HTERT RPE-1 (cell line): ENCODE data around the gene C17orf67.
"Not testable (repeated sequence)": the region's sequence is repeated elsewhere in the genome, so short reads cannot be mapped to it uniquely, and the experiment has no call there.

Source experiments
- in situ Hi-C: fragments of 300-500 bp; cut with MboI; formaldehyde crosslinking; loops from 4 replicates; pipeline ENCODE4 v1.14.3; 2020; ENCODE audit warnings: low sequenced_read_pairs

C17orf67 gene

DNA sequence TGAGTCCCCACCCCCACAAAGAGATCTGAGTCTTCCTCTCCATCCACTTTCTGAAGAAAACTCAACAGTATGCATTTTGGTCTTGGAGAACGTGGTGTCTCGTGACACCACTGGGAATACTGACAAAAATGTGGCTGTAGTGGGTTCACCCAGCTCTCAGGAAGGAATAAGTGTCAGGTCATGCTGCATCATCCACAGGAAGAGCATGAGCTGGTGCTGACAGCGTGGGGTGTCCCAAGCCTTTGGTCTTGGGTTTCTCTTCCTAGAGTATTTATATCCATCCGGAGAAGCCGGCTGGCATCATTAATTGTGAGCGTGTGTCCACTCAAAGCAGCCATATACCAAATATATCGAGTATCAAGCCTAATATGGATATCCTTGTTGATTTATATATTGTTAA lies 55.9 kb downstream of the C17orf67 start:
- in situ Hi-C loops, result no loop called here

DNA sequence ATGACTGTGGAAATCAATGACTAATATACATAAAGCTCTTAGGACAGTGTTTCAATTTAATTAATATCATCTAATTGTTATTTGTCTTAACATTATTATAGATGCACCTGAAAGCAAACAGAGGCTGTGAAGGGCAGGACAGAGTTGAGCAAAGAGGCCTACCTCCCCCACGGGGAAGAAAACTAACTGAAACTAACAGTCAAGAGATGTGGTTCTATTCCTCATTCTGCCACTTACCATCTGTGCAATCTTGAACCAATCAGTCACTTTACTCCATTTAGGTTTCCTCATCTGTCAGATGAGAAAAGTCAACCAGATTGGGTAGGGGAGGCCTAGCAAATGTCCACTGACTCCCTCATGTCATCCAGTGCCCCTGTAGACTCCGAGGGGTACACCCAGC lies 59.1 kb downstream of the C17orf67 start:
- in situ Hi-C loops, result no loop called here

DNA sequence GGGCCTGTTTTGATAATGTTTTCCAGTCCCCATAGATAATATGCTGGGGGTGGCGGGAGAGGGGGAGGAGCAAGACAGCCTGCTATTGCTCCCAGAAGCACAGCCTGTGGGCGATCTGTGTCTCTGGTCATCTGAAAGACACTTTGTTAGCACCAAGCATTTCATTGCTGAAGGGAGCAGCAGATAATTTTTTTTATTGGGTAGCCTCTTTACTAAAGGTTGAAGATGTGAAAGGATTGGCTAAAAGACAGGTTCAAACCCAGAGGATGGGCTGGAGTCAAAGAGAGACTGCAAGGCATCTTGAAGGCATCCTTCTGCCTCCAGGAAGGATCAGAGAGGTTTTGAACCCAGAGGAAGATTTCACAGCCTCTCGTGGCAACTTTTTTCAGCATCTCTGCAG lies 60.6 kb downstream of the C17orf67 start:
- in situ Hi-C loops, result no loop called here

DNA sequence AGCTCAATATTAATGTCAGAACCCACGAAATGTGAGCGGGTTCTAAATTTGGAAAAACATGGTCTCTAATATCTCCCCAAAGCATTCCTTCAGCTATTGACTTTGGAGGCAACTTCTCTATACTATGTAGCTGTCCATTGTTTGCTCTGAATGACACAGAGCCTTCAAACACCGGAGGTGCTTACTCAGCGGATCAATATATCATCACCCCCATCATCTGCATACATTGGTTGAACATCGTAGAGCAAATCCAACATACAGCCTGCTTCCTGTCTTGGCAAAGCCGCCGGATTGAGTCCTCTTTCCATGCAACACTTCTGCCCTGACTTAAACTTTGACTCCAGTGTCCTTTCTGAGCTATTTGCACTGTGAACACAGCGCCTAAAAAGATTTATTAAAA lies 61.3 kb downstream of the C17orf67 start:
- in situ Hi-C loops, result no loop called here

DNA sequence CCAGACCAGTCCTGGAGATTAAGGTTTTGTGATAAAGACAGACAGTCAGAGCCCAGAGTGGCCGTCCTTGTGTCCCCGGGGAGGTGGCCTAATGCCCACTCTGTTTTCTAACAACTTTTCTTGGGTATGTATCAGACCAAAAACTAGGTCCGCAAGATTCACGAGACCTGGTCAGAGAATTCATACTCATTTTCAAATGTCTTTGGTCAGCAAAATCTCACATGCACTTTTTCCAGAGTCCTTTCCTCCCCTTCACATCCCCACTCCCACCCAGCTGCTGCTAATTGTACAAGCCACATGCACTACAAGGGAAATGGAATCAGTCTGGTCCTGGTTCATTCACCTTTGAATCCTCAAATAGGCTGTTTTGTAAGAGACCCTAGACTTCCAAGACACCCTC lies 61.7 kb downstream of the C17orf67 start:
- in situ Hi-C loops, result no loop called here

DNA sequence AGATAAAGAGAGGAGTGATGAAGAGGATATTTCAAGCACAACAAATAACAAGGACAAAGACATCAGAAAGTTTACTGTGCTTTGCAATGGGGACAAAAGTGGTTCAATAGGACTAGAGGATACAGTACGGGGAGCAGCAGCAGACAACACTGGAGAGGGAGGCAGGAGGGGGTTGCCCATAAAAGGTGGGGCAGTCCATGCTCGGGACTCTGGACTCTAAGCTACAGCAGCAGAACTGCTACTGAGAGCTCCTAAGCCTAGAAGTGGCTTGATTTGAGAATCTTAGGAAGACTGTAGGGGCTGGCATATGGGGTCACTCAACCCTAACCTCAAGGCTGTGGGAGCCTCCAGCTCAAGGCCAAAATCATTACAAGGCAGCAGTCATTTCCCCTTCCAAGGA lies 62.2 kb downstream of the C17orf67 start:
- in situ Hi-C loops, result no loop called here

DNA sequence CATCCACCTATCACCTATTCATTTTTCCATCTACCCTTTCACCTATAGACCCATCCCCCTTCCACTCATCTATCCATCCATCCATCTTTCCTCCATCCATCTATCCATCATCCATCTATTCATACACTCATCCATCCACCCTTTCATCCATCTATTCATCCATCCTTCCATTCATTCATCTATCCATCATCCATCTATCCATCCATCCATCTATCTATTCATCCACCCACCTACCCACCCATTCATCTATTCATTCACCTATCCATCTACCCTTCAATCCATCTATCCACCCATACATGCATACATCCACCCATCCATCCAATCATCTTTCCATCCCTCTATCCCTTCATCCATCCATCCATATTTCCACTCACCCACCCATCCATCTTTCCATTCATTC lies 63.3 kb downstream of the C17orf67 start:
- in situ Hi-C loops, result no loop called here

DNA sequence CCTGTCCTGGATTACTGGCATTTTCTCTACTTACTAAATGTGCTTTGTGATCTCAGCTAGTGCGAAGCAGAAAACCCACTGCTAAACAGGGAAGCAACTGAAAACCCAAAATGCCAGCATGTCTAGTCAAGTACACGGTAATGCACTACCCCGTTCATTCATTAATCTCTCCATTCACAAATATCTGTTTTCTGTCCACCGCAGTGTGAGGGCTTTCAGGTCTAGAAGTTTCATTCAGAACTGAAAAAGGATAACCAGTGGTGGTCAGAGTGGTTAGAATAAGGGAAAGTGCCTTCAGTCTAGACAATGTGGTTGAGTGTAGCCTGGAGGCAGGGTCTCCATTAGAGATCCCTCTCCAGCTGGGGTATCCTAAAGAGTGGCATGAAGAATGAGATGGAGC lies 68.3 kb downstream of the C17orf67 start:
- in situ Hi-C loops, result no loop called here

DNA sequence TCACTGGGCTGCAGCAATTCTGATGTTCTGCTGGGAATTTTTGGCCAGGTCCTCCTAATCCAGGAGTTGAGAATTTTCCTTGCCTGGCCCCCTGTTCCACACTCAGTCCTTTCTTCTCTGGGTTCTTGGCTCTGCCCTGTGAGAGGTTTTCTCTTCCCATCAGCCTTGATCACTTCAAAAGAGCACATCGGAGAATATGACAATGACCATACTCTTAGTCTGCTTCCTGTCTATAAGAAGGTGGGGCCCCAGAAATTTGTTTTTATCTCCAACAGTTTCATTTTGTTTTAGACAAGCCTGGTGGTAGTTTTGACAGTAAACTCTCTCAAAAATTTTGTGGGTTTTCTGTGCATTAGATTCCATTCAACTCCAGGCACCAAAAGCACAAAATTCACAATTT lies 70.7 kb downstream of the C17orf67 start:
- in situ Hi-C loops, result no loop called here

DNA sequence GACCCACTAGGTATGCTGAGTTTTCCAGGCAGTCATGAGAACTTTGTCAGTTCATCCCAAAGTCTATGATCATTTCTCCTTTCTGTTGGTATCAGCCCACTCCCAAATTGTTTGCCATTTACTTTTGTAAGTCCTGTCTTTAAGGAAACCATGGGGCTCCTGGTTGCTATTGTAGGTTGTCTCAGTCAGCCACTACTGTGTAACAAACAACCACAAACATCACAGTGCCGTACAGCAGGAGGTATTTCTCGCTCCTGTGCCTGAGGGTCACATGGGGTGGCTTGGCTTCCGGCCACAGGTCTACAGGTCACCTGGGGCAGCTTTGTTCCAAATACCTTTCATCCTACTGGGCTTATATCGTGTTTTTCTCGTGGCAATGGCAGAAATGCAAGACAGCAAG lies 71.6 kb downstream of the C17orf67 start:
- in situ Hi-C loops, result no loop called here

DNA sequence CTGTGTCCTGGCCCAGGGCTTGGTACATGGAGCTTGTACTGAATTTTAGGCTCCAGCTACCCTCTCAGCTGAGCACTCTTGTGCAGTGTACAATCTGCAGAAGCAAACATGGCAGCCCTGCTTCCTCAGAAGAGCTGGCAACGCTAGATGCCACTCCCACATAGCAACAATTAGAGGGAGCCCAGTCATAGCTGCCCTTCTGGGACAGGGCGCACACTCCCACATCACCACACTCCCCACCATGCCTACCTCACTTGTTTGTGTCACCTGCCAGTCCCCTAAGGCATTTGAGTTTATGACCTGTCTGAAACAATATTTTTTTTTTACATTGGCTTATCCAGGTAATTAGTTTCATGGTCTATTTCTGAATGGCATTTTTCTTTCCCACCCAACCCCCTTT lies 72.3 kb downstream of the C17orf67 start:
- in situ Hi-C loops, result no loop called here

DNA sequence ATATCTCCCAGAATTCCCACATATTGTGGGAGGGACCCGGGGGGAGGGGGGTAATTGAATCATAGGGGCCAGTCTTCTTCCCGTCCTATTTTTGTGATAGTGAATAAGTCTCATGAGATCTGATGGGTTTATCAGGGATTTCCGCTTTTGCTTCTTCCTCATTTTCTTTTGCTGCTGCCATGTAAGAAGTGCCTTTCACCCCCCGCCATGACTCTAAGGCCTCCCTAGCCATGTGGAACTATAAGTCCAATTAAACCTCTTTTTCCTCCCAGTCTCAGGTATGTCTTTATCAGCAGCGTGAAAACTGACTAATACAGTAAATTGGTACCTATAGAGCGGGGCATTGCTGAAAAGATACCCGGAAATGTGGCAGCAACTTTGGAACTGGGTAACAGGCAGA lies 76.1 kb downstream of the C17orf67 start:
- in situ Hi-C loops, result not testable (repeated sequence)

DNA sequence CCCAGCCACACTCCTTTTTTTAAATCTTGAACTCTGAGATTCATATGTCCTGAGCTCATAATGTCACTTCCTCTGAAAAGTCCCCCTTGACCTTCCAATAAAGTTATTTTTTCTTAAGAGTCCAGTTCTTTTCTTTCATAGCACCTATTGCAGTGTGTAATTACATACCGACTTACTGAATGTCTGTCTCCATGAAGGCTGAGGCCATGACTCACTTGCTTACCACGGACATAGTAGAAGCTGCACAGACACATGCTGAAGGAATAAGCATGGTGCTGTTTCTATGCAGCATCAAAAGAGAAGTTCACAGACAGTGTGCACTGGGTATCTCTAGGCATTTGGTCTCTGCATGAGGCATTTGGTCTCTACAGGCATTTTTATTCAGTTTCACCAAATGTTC lies 77.2 kb downstream of the C17orf67 start:
- in situ Hi-C loops, result no loop called here

DNA sequence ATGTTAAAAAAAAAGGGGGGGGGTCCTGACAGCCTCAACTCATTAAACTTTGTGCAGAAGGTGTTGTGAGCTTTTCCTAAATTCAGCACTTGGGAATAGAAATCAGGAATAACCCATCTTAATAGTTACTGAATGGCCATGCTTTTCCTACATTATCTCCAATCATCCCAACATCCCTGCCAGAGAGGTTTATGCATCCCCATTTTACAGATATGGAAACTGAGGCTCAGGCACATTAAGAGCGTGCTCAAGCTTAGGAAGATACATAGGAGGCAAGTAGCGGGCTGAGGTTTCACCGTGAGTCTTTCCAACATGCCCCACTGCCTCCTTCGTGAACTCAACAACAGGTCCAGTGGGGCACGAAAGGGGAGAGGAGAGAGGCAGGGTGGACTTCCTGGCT lies 78.4 kb downstream of the C17orf67 start:
- in situ Hi-C loops, result no loop called here

DNA sequence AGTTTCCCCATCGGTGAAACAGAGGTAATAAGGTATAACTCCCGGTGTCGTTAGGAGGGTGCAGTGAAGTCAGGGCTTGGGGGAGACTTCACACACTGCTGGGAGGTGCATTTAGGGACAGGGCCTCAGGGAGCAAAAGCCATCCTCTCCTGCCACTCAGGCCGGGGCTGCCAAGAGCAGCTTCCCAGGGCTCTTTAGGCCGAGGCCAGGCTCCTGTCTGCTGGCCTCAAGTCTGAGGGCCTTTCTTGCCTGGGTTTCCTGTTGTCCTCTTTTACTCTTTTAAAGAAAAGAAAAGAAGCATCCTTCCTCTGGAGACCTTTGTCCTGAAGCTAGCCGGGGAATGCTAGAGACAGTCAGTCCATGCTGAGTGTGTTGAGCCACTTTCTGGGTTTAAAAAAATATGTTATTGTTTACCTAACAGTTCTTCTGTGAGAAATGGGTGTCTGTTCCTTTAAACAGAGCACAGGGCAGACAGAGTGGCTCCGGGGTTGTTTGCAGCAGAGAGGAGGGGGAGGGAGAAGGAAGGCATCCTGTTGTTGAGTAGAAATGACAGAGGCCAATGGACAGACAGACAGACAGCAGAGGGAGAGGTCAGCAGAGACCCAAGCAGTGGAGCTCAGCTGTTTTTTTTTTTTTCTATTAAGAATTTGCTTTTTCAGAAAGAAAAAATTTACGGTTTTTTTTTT lies 79.1 kb downstream of the C17orf67 start:
- in situ Hi-C loops, result no loop called here

DNA sequence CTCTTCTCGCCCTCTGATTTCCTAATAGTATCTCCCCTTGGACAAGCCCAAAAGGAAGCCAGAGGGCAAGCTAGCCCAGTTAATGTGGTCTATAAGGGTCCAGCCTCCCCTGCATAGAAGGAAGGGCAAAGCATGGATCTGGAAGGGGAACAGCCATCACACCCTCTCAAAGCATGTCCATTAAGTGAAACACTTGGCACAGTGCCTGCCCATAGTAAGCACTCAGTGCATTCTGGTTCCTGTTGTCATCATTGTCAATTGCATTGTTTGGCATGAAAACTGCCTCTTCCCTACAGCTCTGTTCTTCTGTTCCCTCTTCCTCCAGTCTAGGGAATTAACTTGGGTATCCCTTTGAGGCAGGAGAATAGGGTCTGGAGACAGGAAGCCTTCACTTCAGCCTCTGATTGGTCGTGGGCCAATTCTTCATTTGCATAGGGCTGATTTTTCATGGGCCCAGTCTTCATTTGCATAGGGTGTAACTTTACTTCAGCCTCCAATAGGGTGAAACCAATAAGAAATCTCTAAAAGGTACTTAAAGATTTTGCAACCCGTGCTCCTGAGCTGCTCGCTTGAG lies 81.4 kb downstream of the C17orf67 start:
- in situ Hi-C loops, result no loop called here

DNA sequence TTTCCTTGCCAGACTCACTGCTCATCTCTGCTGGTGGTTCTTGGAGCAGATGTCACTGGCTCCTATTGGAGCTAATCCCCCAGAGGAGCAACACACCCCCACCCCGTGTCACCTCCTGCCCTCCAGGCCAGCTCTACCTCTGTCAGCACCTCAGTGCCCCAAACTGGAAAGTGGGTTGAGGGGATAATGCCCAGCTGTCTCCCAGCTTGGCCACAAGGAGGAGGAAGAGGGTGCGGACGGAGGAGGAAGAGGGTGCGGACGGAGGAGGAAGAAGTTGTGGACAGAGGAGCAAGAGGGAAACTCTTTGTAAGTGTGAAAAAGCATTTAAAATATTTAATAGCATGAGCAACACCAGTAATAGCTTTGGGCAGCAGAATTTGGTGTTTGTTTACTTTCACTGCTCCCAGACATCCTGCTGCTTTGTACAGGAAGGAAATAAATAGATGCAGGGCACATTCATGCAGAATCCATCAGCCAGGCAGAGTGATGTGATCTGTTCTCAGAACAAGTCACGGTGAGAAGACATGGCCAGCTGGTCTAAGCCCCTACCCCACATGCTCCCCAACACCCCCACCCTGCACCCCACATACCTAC lies 82.5 kb downstream of the C17orf67 start:
- in situ Hi-C loops, result no loop called here

DNA sequence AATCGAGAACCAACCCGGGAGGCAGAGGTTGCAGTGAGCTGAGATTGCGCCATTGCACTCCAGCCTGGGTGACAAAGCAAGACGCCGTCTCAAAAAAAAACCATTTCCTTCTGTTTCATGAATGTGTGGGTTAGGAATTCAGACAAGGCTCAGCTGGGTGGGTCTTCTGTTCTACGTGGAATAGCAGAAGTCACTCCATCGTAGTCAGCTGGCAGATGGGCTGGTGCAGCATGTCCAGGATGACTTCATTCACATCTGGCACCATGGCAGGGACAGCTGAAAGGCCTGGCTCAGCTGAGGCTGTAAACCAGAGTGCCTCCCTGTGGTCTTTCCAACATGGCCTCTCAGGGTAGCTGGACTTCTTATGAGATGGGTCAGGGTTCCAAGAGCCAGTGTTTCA lies 89.0 kb downstream of the C17orf67 start:
- in situ Hi-C loops, result no loop called here

DNA sequence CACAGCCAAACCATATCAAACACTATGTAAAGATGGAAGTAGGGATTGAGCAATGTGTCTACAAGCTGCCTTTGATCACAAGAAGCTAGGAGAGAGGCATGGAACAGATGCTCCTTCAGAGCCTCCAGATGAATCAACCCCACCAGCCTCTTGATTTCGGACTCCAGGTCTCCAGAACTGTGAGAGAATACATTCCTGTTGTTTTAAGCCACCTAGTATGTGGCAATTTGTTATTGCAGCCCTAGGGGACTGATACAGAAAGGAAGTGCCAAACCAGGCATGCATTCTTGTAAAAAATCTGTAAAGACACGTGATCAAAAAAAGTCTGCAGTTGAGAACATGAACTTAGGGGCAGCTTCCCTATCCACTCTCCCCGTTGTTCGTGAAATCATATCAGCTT lies 91.1 kb downstream of the C17orf67 start:
- in situ Hi-C loops, result no loop called here
